Stimulated activated CD8-positive, alpha-beta memory T cell treated with anti-CD3 and anti-CD28 coated beads, Interleukin-7, amount 100 ng/mL, for 24 hours (primary cell): ENCODE results near the gene DOCK1.

Experiments used
- DNase-seq: peaks from one replicate; pipeline ENCODE4 v3.0.0-alpha.2; 2020; ENCODE audit warnings: low read depth

Gene DOCK1

GRCh38 chr10:127088908-127089307, 183.7 kb downstream of the DOCK1 start:
- DNase-seq = no peak

DNA sequence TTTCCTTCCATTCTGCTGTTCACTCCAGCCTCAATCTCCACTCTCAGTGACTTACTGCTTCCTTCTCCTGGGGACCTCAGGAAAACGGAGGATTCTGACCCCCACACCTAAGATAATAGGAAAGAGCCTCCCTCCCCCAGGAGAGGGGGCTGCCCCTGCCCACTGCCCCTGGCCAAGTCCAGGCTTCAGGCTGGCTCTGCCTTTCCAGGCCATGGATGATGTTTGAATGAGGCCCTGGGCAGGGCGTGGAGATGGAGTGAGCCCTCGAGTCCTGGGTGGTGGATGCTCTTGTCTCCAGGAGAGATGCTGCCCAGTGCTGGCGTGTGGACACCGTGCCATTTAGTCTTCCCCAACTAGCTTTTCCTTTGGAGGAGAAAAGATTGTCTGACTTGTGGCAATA, 184.2 kb downstream of the DOCK1 start:
- DNase-seq = no peak

DNA sequence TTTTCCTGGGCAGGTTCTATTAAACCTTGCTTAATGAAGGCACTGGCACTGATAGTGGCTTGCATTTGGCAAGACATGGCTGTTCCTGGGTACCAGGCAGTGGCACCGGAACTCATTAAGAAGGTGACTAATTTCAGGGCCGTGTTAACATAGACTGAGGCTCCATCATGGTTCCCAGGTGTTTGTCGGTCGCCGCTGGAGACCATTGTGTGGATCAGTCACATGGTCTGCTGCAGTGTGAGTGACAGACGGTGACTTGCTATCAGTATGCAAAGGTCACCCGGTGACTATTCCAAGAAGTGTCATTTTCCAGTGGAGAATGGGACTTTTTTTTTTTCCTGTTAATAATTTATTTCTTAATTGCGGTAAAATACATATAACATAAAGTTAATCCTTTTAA, 184.9 kb downstream of the DOCK1 start:
- no peak for DNase-seq

DNA sequence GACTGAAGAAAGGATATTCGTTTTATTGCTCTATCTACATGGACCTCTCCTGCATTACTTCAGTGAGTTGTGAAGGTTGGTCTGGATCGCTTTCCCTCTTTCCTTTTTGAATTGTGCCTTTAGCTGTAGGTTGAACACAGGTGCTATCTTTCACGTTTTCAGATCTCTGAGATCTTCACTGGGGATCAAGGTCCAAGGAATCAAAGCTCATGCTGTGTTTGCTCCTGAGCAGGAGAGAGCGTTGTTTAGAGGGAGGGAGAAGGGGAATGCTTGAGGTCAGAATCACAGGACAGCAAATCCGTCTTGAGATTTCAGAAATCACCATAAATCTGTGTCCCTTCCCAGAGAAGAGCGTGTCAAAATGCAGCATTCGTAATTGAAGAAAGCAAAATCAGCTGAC, 186.1 kb downstream of the DOCK1 start:
- no peak for DNase-seq

- no peak for DNase-seq
These were observed 187.7 kb downstream of the DOCK1 start for GRCh38 chr10:127092916-127093315.

DNA sequence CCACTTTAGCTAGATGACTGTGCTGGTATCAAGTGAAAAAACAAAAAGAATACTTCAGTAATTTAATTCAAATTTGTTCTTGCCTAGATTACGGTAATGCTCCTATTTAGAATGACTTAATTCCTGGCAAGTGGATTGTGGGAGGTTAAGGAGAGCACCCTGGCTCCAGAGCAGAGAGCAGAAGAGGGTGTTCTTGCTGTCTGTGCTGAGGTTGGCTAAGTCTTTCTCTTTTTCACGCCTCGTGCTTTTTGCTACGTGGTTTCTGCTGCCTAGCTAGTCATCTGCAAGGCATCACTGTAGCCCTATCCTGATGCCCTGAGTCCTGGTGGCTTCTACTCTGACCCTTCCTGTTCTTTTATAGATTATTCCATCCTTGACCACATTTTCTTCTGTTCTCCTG, 189.8 kb downstream of the DOCK1 start:
- DNase-seq = no peak

- no peak for DNase-seq
These were observed 195.9 kb downstream of the DOCK1 start for GRCh38 chr10:127100983-127101615.

GRCh38 chr10:127102176-127102575, 196.9 kb downstream of the DOCK1 start:
- DNase-seq = no peak

DNA sequence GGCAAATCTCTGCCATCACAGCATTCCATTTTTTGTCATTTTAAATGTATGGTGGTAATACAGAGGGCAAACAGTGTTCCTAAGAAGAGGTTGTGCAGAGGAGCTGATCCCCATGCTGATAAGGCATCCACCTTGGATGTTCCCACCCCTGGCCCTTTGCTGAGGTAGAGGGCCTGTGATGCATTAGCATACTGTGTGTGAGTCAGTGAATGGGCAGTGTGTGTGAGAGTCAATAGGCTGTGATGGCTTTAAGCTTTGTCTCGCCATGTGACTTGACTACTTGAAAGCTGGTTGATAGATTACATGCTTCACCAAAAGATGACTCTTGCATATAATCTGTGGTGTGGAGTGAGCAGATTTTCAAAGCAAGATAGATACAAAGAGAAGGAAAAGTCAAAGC, 209.9 kb downstream of the DOCK1 start:
- no peak for DNase-seq

- DNase-seq = no peak
These were observed 211.9 kb downstream of the DOCK1 start for GRCh38 chr10:127117125-127117524.

DNA sequence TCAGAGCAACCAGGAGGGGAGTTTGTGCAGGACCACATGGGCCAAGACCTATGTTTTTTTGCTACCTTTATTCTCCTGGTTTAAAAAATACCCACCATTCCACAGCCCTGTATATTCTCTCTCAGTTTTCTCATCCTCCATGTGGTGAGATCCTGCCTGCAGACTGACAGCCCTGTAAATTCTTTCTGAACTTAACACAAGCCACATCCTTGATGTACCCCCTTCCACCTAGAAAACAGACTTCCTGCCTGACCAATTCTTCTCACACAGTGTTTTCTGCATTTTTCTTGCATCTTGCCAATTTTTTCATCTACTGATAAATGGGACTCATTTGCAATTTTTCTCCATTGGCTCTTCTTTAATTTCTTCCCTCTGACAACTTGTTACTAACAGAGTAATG, 212.8 kb downstream of the DOCK1 start:
- no peak for DNase-seq

GRCh38 chr10:127119936-127120335, 214.7 kb downstream of the DOCK1 start:
- no peak for DNase-seq

- DNase-seq = no peak
These were observed 217.6 kb downstream of the DOCK1 start for GRCh38 chr10:127122831-127123230.

DNA sequence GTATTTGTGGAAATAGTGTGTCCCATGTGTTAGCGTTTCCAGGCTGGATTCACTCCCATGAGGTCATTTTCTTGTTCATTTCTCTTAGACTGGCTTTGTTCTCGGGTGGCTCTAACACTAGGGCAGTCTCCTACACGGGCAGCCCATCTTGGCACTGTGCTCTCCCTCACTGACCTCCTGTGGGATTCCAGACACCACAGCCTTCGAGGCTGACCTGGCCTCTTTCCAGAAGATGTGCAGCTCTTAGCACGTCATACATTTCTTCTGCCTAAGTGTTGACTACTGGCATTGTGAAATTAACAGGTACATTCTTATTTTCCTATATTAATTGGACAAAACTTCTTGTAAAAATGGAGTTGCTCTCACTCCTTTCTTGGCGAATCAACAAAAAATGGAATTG, 218.4 kb downstream of the DOCK1 start:
- DNase-seq = no peak

DNA sequence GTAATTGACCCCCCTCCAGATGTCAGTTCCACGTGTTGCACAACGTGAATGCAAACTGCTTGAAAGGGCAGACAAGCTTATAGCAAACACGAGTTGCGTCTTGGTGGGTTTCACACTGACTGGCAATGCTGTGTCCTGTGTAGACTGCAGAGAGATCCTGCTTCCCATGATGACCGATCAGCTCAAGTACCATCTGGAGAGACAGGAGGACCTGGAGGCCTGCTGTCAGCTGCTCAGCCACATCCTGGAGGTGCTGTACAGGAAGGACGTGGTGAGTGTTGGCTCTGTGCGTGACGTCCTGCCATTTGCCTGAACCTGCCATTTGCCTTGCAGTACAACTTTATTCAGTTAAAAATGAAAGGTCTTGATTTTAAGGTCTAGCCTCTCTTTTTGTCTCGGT, 220.1 kb downstream of the DOCK1 start:
- no peak for DNase-seq

GRCh38 chr10:127127822-127128221, 222.6 kb downstream of the DOCK1 start:
- no peak for DNase-seq

- no peak for DNase-seq
These were observed 223.9 kb downstream of the DOCK1 start for GRCh38 chr10:127129104-127129503.

- no peak for DNase-seq
These were observed 227.2 kb downstream of the DOCK1 start for GRCh38 chr10:127132451-127132850.

- no peak for DNase-seq
These were observed 228.0 kb downstream of the DOCK1 start for GRCh38 chr10:127133225-127133624.

DNA sequence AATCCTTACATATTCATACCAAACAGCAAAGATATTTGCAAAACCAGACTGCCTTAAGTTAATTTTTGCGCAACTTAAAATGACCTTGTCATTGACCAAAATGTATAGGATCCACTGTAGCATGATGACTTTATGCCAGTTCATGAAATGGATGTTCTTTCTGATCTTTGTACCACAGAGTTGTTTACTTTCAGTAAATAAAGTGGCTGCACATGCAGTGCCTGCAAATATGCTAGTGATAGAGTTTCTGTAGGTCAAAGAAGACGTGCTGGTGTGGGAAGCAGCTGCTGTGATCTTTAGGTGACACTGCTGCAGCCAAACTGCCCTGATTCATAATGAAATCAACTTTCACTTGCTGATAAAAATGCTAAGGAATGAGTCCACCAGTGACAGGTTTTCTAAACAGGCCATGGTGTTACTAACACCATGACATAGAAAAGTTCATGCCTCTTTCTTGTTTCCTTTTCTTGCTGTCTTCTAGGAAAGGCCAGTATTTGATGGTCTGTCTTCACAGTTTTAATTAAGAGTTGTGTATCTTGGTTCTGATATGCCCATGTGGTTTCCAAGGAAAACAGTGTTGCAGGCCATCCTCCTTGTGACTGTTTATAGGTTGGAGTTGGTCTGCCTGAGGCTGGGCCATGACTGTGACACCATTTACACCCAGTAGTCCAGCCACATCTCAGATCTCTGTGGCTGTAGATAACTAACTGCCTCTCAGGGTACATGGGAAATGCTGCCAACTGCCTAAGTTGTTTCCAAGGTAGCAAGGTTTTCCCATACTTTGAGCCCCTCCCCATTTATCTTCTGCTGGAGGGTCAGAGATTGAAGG, 228.7 kb downstream of the DOCK1 start:
- no peak for DNase-seq

- no peak for DNase-seq
These were observed 230.8 kb downstream of the DOCK1 start for GRCh38 chr10:127135844-127136577.

GRCh38 chr10:127137391-127137790, 232.2 kb downstream of the DOCK1 start:
- no peak for DNase-seq

GRCh38 chr10:127142136-127142535, 236.9 kb downstream of the DOCK1 start:
- DNase-seq = no peak
